ENCODE measurements around the gene ZBTB7A. TPM values are rescaled to one million over a fixed set of nuclear protein-coding genes. Genes with fewer than 3 reads are reported as not detected.
A peak's percentile ranks its signal among the peaks of the same experiment; 100 is the strongest.

The ZBTB7A gene
- total RNA-seq, 2 donors from 2014 or later: 77.1 to 87.3 TPM

GRCh38 chr19:4099041-4099764 lies 32.5 kb upstream of the ZBTB7A start:
- no peaks in the 10 kb centered on the region for H3K4me1 ChIP-seq (replicated peaks)
- intact Hi-C loops (cut with DNase I): no loop called here
- H3K9me3 ChIP-seq: no peaks in the 10 kb centered on the region
- H3K27me3 ChIP-seq (replicated peaks; ENCODE audit: insufficient read depth): no peaks in the 10 kb centered on the region
- H3K4me3 ChIP-seq: no peak overlapping the region
- no peak overlapping the region for H3K27ac ChIP-seq
- H3K36me3 ChIP-seq: peaks cover 0 to 18% of the 10 kb centered on the region in 2 donors
- TF ChIP-seq POLR2AphosphoS5 (IDR thresholded peaks at IDR 0.05): no peak
- TF ChIP-seq CTCF (IDR thresholded peaks at IDR 0.05): no peak
- TF ChIP-seq POLR2A (IDR thresholded peaks at IDR 0.05): no peak
- no peak for DNase-seq (ENCODE audit: low spot score)
- 92% methylated on average over 36 of the region's 38 CpGs for WGBS

GRCh38 chr19:4098493-4098892 lies 31.8 kb upstream of the ZBTB7A start:
- Histone ChIP-seq H3K9me3 (no peaks in the 10 kb centered on the region), H3K4me3 (no peak overlapping the region), H3K36me3 (peaks cover 0 to 18% of the 10 kb centered on the region in 2 donors), H3K27ac (no peak overlapping the region), H3K4me1 (replicated peaks) (no peaks in the 10 kb centered on the region), H3K27me3 (replicated peaks; ENCODE audit: insufficient read depth) (no peaks in the 10 kb centered on the region)
- 85% methylated on average over 15 of the region's 18 CpGs for WGBS
- no peak for DNase-seq (ENCODE audit: low spot score)
- TF ChIP-seq CTCF (IDR thresholded peaks at IDR 0.05): no peak
- TF ChIP-seq POLR2A (IDR thresholded peaks at IDR 0.05): no peak
- intact Hi-C loops (cut with DNase I): no loop called here

GRCh38 chr19:4097501-4097900 lies 30.8 kb upstream of the ZBTB7A start:
- Histone ChIP-seq H3K4me1 (replicated peaks) (no peaks in the 10 kb centered on the region), H3K4me3 (no peak overlapping the region), H3K9me3 (no peaks in the 10 kb centered on the region), H3K27me3 (replicated peaks; ENCODE audit: insufficient read depth) (no peaks in the 10 kb centered on the region), H3K36me3 (peaks cover 0 to 14% of the 10 kb centered on the region in 2 donors), H3K27ac (no peak overlapping the region)
- intact Hi-C loops (cut with DNase I): no loop called here
- no peak for DNase-seq (ENCODE audit: low spot score)
- WGBS: 54% methylated on average over 11 of the region's 11 CpGs
- TF ChIP-seq POLR2A (IDR thresholded peaks at IDR 0.05) (no peak), POLR2AphosphoS5 (IDR thresholded peaks at IDR 0.05) (peak; percentile 32)

GRCh38 chr19:4096049-4096892 lies 29.6 kb upstream of the ZBTB7A start:
- no peaks in the 10 kb centered on the region for H3K9me3 ChIP-seq
- peaks cover 0 to 7% of the 10 kb centered on the region in 2 donors for H3K36me3 ChIP-seq
- no peak for DNase-seq (ENCODE audit: low spot score)
- H3K27me3 ChIP-seq (replicated peaks; ENCODE audit: insufficient read depth): no peaks in the 10 kb centered on the region
- H3K27ac ChIP-seq: no peak overlapping the region
- TF ChIP-seq CTCF (IDR thresholded peaks at IDR 0.05): no peak
- TF ChIP-seq POLR2AphosphoS5 (IDR thresholded peaks at IDR 0.05): no peak
- TF ChIP-seq POLR2A (IDR thresholded peaks at IDR 0.05): no peak
- WGBS: 87% methylated on average over 29 of the region's 31 CpGs
- intact Hi-C loops (cut with DNase I): no loop called here
- no peaks in the 10 kb centered on the region for H3K4me1 ChIP-seq (replicated peaks)
- H3K4me3 ChIP-seq: no peak overlapping the region

- Histone ChIP-seq H3K9me3 (no peaks in the 10 kb centered on the region), H3K27me3 (replicated peaks; ENCODE audit: insufficient read depth) (no peaks in the 10 kb centered on the region), H3K4me1 (replicated peaks) (no peaks in the 10 kb centered on the region), H3K36me3 (peaks cover 0 to 7% of the 10 kb centered on the region in 2 donors), H3K4me3 (no peak overlapping the region), H3K27ac (no peak overlapping the region)
- 96% methylated on average over 12 of the region's 12 CpGs for WGBS
- DNase-seq (ENCODE audit: low spot score): no peak
- no peak for TF ChIP-seq POLR2AphosphoS5 (IDR thresholded peaks at IDR 0.05)
- intact Hi-C loops (cut with DNase I): no loop called here
These were observed 28.8 kb upstream of the ZBTB7A start for GRCh38 chr19:4095488-4095844.
